Suppressor macrophage treated with lipopolysaccharide for 4 hours (primary cell): ENCODE measurements around the gene ZMIZ1.

Experiments
- DNase-seq: peaks from one replicate; pipeline ENCODE4 v3.0.0-alpha.2; 2020

The ZMIZ1 gene

GRCh38 chr10:79068562-79069324 is at the start of gene ZMIZ1:
TSS of gene ZMIZ1 (plus strand) at chr10:79068966. CDS start at chr10:79201633, 132,667 bp downstream.
- peak; percentile 91 for DNase-seq

DNA sequence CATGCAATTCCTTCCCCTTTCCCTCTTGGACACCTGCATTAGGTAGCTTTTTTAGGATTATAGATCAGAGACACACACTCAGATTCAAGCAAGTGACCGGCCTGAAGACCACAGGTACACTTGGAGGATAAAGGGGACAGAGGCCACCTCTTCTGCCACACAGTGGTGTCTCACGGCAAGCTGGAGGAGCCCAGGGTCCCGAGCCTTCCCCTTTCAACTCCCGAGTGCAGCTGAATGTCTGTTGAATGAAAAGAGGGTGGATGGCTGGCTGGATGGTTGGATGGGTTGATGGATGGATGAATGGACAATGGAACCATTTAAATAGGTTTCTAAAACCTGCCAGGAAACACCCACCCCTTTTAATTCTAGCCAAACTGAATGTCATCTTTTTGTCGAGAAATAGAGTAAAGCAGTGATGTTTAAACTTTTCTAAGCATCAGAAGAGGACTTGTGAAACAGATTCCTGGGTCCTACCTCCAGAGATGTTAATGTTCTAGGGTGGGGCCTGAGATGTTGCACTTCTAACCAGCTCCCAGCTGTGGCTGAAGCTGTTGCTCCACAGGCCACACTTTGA is 49.2 kb upstream of the ZMIZ1 start:
- DNase-seq, result no peak

- peak; percentile 82 for DNase-seq
Measured at GRCh38 chr10:79020015-79020491, 48.7 kb upstream of the ZMIZ1 start.

DNA sequence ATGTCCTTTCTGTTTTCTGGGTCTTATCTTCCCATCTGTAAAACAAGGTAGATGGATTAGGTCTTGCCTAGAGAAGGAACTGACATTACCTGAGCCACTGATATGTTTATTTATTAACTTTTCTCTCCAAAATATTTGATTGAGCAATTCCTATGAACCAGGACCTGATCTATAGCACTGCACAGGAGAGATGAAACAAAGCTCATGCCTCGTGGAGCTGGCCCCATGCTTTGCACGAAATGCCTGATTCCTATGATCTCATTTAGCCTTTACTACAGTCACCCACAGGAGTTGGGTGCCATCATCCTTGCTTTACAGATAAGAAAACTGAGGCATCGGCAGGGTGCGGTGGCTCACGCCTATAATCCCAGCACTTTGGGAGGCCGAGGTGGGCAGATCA is 48.2 kb upstream of the ZMIZ1 start:
- no peak for DNase-seq

- no peak for DNase-seq
Measured at GRCh38 chr10:79021331-79021907, 47.3 kb upstream of the ZMIZ1 start.

DNA sequence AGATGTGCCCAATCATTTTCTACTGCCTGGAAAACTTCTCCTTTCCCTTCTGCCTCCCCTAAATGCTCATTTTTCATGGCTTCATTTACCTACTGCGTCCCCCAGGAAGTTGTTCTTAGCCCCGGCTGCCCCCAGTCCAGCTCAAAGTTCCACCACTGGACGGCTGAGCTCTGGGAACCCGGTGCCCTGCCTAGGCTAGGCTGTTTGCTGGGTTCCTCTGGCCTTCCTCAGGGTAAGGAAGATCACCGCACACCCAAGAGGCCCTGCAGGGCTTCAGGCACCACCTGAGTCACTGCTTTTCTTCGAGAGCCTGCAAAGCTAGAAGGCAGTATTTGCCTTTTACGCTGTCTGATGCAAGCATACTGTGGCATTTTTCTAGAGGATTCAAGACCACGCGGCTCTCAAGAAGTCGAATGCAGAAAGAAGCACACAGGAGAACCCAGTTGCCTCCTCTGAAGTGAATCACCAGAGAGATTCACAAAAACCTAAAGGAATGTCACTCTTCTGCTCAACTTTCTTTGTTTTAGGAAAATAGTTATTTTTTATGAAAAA is 46.7 kb upstream of the ZMIZ1 start:
- no peak for DNase-seq

GRCh38 chr10:79022565-79023230 is 46.1 kb upstream of the ZMIZ1 start:
- DNase-seq, result no peak

- DNase-seq, result no peak
Measured at GRCh38 chr10:79023240-79024162, 45.3 kb upstream of the ZMIZ1 start.

DNA sequence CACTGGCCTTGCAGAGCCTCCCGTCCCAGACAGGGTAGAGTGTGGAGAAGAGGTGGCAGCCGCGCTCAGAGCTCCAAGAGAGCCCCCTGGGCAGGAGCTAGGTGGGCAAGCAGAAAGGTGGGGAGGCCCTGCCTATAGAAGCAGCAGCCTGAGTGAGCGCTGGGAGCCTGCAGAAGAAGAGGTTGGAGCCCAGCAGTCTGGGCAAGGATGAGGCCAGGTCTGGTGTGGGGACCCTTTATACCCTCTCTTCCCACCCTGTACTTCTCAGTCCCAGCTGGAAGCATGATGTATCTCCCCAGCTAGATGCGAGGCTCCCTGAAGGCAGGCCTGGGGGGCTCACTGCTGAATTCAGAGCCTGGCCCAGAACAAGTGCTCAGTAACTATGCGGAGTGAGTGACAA is 44.5 kb upstream of the ZMIZ1 start:
- DNase-seq, result no peak

GRCh38 chr10:79024720-79025198 is 44.0 kb upstream of the ZMIZ1 start:
- no peak for DNase-seq

DNA sequence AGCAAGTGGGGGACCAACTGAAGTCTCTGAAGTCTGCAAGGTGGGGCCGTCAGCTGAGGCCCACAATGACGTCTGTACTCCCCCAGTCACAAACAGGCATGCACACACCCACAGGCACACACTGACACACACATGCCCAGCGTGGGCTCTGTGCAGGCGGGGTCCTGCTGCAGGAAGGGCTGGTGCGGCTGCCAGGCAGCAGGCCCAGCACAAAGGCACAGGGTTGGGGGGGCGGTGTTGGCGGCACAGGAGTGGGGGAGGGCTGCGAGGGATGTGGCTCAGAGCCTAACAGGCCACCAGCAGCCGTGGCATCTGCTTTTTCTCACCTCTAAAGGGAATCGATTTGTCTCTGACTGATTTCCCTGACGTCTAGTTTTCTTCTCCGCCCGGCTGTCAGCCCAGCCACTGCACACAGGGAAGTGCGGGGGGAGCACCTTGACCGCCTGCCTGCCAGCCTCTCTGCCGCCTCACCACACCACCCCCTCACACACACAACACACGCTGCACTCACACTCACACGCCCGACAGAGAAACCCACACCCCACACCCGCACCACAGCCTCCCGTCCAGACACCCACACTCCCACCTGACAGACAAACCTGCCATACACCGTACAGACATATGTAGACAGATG is 43.5 kb upstream of the ZMIZ1 start:
- DNase-seq, result no peak

DNA sequence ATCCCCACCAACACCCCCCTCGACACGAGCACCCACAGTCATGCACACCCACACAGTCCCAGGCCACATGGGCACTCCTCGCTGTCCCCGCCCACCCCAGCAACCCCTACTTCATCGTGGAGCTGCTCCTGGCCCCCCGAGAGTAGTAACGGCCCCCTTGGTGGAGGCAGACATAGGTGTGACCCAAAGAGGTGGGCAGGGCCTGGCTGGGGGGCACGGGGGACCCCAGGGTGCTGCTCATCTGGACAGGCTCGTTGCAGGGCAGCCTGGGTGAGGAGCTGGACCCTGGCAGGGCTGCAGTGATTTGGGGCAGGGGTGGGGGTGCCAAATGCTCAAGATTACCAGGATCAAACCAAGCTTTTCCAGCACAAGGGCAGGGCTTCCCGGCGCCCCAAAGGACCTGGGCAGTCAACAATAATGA is 42.4 kb upstream of the ZMIZ1 start:
- DNase-seq, result no peak

DNA sequence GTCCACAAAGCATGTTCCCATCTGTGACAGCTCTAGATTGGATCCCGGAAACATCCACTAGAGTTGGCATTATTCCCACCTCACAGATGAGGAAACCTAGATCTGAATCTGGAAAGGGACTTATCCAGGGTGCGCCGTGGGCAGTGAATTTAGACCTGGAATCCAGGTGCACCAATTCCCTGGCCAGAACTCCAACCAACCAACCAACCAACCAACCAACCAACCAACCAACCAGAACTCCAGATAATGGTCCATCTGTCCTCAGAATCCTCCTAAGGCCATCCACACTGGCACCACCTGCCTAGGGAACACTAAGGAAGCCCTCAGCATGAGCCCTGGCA is 42.0 kb upstream of the ZMIZ1 start:
- DNase-seq, result no peak

GRCh38 chr10:79027147-79028055 is 41.4 kb upstream of the ZMIZ1 start:
- no peak for DNase-seq

GRCh38 chr10:79028056-79028430 is 40.7 kb upstream of the ZMIZ1 start:
- no peak for DNase-seq

DNA sequence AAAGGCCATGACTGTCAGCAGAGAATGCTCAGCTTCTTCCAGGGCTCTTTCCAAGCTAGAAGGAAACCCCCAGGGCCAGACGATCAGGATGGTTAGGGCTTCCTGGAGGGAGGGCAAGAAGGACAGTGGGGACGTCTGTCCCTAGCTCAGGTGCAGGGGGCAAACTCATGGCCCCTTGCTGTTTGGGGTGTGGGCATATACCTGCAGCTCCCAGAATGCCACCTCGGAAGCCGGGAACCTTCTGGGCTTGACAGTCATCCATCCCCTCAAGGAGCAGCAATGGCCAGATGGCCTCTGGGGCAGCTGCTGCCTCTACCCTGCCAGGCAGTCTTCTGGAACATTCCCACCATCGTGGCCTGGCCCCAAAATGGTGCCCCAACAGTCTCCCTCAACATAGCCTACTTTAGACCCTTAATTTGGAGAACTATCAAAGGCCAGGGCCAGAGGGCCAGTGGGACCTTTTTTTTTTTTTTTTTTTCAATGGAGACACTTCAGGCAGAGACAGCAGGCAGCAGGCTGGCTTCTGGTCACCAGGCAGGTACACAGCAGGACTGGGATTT is 40.2 kb upstream of the ZMIZ1 start:
- no peak for DNase-seq

DNA sequence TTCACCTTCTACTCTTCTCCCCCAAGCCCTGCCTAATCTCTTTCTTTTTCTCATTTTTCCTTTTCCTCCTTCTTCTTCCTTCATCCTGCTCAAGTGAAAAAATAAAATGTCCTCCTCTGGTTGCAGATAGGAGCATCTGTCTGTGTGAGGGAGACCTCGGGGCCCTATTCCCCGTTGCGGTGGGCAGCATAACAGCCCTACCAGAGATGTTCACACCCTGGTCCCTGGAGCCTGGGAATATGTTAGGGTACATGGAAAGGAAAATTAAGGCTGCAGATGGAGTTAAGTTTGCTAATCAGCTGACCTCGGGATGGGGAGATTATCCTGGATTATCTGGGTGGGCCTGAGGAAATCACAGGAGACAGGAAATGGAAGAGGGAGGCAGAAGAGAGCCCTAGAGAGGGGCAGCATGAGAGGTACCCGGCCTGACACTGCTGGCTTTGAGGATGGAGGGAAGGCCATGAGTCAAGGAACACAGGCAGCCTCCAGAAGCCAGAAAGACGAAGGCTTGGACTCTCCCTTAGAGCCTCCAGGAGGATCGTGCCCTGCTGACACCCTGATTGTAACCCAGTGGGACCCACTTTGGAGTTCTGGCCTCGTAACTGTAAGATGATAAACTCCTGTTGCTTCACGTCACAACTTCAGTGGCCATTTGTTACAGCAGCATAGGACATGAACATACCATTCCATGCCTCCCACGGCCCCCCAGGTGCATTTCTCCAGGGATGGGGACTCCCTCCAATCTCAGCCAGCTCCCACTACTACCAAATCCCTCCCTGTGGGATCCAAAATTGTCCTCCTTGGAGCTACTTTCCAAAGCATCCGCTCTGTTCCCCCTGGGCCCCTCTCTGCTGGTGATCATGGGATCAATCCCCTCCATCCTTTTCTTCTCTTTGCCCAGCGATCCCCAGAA is 39.0 kb upstream of the ZMIZ1 start:
- no peak for DNase-seq

DNA sequence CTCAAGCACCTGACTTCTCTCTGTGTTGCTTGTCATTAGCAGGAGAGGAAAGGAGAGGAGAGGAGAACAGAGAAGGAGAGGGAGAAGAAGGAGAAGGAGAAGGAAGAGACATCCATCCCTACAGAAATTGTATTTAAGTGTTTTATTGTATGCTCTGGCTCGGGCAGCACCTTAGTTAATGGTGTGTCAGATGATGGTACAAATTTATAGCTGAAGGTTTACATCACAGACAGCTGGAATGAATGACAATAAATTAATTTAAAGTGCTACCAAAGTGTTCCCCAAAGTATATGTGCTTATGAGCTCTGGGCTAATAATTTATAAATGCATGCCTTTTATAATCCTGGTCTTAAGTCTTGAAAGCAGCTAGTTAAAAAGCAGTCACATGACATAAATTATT is 38.1 kb upstream of the ZMIZ1 start:
- no peak for DNase-seq

- no peak for DNase-seq
Measured at GRCh38 chr10:79031723-79032122, 37.0 kb upstream of the ZMIZ1 start.
